GM19463 (cell line): Measurements from ENCODE around the gene SALL3.

Source experiments
- ATAC-seq: cut with Tn5 transposase; IDR thresholded peaks from one replicate; pipeline ENCODE4 v1.9.1; 2021; ENCODE audit warnings: mild to moderate bottlenecking, moderate library complexity; ENCODE audit not compliant: unreplicated experiment

SALL3 gene

GRCh38 chr18:78980279-78980771 is 707 bp downstream of the SALL3 start:
- no peak for ATAC-seq

DNA sequence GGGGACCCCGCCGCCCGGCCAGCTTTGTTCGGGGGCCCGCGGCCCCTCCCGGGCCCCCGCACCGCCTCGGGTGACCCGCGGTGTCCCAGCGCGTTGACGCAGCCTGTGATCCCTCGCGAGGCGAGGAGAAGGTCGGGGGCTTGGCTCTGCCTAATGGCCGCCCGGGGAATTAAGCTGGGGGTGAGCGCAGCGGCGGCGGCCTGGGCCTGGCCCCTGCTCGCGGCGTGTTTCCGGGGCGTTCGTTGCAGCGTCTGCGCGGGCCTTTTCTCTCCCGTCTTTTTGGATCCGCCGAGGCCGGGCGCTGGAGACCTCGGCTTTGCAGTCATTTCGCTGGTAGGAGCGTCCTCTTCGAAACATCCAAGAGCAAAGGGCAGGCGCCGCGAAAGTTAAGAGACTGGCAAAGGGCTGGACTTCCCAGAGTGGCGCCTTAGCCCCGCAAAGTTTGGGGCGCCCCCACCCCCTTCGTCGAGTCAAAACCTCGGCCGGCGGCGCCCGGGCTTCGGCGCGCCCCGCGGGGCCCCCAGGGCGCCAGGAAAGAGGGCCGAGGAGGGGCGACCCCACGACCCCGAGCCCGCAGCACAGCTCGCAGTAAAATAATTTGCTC is 1.3 kb downstream of the SALL3 start:
- ATAC-seq: no peak

DNA sequence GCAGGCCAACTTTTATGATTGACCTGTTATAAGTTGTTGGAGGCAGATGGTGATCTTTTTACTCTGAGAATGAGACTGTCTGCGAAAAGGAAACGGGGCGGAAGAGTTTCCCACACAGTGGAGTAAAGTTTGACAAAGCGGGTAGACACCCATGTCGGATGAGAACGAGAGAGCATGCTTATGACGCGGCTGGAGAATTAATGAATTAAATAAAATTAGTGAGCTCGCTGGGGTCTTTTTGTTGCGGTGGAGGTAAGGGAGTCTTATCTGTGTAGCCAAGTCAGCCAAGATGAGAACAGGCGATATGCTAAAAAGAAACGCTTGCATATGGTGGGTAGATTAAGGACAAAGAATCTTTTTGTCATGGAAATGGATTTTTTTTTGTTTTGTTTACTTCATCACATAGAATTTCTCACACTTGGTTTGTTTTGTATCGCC is 1.8 kb downstream of the SALL3 start:
- ATAC-seq: no peak

GRCh38 chr18:78981989-78982620 is 2.5 kb downstream of the SALL3 start:
- ATAC-seq: no peak

- ATAC-seq: no peak
Measured at GRCh38 chr18:78983512-78983911, 3.9 kb downstream of the SALL3 start.

- ATAC-seq: peak; percentile 53
Measured at GRCh38 chr18:78984941-78985784, 5.5 kb downstream of the SALL3 start.

DNA sequence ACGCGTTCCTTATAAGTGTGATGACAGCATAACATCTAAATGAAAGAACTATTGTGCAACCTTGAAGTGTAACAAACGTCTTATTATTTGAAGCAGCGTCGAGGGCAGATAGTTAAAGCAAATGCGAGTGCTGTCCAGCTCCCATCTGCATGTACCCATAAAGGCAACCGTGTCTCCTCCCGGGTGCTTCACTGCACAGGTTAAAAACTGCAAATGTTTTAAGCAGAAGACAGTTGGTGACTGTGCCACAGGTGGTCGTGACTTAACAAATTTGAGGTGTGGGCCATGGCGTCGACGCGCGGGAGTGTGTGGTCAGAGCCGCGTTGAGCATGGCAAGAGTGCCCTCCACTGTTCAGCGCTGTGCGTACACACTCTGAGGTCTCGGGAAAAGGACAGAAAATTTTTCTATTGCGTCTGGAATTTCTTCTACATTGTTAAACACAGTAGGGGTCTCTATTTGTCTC is 6.4 kb downstream of the SALL3 start:
- ATAC-seq: no peak

DNA sequence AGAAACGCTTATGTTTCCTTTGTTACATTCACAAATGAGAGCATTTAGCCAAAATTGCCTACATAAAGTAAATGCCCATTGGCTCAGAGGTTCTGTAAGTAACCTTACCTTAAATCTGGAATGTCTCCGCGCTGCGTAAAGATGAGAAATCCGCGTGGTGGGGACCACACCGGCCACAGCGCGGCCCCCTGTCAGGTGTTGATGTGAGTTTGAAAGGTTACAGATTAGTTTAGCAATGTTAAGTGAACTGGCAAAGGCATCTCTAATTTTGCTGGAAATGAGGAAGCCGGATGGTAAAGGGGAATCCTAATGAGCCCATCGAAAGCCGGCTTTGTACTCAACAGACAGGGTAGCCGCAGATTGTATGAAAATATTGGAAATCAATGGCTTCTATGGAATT is 11.8 kb downstream of the SALL3 start:
- no peak for ATAC-seq

DNA sequence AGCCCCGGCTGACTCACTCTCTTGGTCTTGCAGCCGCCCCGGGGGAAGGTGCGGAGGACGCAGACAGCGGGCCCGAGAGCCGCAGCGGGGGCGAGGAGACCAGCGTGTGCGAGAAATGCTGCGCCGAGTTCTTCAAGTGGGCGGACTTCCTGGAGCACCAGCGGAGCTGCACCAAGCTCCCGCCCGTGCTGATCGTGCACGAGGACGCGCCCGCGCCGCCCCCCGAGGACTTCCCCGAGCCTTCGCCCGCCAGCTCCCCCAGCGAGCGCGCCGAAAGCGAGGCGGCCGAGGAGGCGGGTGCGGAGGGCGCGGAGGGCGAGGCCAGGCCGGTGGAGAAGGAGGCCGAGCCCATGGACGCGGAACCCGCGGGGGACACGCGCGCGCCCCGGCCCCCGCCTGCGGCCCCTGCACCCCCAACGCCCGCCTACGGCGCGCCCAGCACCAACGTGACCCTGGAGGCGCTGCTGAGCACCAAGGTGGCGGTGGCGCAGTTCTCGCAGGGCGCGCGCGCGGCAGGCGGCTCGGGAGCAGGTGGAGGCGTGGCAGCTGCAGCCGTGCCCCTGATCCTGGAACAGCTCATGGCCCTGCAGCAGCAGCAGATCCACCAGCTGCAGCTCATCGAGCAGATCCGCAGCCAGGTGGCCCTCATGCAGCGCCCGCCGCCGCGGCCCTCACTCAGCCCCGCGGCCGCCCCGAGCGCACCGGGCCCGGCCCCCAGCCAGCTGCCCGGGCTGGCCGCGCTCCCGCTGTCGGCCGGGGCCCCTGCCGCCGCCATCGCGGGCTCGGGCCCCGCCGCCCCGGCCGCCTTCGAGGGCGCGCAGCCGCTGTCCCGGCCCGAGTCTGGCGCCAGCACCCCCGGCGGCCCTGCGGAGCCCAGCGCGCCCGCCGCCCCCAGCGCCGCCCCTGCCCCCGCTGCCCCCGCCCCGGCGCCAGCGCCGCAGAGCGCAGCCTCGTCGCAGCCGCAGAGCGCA is 12.7 kb downstream of the SALL3 start:
- no peak for ATAC-seq

DNA sequence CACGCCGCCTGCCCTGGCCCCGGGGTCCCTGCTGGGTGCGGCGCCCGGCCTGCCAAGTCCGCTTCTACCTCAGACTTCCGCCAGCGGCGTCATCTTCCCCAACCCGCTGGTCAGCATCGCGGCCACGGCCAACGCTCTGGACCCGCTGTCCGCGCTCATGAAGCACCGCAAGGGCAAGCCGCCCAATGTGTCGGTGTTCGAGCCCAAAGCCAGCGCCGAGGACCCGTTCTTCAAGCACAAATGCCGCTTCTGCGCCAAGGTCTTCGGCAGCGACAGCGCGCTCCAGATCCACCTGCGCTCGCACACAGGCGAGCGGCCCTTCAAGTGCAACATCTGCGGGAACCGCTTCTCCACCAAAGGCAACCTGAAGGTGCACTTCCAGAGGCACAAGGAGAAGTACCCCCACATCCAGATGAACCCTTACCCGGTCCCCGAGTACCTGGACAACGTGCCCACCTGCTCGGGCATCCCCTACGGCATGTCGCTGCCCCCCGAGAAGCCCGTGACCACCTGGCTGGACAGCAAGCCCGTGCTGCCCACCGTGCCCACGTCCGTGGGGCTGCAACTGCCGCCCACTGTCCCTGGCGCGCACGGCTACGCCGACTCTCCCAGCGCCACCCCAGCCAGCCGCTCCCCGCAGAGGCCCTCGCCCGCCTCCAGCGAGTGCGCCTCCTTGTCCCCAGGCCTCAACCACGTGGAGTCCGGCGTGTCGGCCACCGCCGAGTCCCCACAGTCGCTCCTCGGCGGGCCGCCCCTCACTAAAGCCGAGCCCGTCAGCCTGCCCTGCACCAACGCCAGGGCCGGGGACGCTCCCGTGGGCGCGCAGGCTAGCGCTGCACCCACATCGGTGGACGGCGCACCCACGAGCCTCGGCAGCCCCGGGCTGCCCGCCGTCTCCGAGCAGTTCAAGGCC is 13.7 kb downstream of the SALL3 start:
- ATAC-seq: no peak

DNA sequence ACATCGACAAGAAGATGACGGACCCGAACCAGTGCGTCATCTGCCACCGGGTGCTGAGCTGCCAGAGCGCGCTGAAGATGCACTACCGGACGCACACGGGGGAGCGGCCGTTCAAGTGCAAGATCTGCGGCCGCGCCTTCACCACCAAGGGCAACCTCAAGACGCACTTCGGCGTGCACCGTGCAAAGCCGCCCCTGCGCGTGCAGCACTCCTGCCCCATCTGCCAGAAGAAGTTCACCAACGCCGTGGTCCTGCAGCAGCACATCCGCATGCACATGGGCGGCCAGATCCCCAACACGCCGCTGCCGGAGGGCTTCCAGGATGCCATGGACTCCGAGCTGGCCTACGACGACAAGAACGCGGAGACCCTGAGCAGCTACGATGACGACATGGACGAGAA is 14.4 kb downstream of the SALL3 start:
- no peak for ATAC-seq

- no peak for ATAC-seq
Measured at GRCh38 chr18:78994531-78994930, 14.9 kb downstream of the SALL3 start.

GRCh38 chr18:78994977-78995582 is 15.5 kb downstream of the SALL3 start:
- no peak for ATAC-seq

- ATAC-seq: no peak
Measured at GRCh38 chr18:78995740-78996395, 16.2 kb downstream of the SALL3 start.

DNA sequence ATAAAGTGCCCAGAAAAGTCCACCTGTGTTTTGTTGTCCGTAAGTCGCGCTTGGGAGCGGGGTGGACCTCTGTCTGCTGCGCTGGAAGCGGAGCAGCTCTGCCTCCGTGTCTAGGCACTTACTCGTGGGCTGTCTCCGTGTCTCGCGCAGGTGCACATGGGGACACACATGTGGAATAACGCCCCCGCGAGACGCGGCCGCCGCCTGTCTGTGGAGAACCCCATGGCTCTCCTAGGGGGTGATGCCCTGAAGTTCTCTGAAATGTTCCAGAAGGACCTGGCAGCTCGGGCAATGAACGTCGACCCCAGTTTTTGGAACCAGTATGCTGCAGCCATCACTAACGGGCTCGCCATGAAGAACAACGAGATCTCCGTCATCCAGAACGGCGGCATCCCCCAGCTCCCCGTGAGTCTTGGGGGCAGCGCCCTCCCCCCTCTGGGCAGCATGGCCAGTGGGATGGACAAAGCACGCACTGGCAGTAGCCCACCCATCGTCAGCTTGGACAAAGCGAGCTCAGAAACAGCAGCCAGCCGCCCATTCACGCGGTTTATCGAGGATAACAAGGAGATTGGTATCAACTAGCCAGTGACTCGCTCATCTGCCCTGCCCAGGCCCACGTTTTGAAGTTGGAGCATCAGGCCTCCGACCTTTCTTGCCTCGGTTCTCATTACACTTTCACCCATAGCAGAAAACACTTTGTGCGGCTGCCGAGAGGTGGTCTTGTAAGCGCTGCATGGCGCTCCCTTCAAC is 17.3 kb downstream of the SALL3 start:
- ATAC-seq: no peak

- ATAC-seq: no peak
Measured at GRCh38 chr18:78998371-78999071, 18.9 kb downstream of the SALL3 start.

DNA sequence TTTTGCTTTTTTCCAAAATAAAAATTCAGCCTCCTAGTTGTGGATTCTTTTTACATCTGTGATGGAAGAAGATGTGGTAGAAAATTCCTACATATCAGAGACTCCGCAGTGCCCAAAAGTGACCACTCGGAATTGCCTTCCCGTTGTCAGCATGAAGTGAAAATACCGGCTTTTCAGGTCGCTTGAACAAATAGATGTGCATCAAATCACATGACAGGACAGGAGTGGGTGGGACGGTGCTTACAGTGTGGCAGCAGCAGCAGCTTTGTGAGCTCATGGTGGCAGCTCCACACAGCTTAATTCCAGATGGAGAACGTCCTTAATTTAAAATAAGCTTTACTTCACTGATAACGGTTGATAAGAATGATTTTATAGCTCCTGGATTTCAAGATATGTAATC is 20.3 kb downstream of the SALL3 start:
- ATAC-seq: no peak
